Activated CD8-positive, alpha-beta T cell treated with anti-CD3 and anti-CD28 coated beads, Interleukin-2, amount 10 ng/mL, durations not matched to agents 7 days and 5 days (primary cell): ENCODE data around the gene GAPVD1. TPM values are rescaled to one million over a fixed set of nuclear protein-coding genes. Genes with fewer than 3 reads are reported as not detected.
A peak's percentile ranks its signal among the peaks of the same experiment; 100 is the strongest.

Experiments used
- ATAC-seq: fragments of 150-1000 bp; cut with Tn5 transposase; one replicate; pipeline ENCODE4 v1.10.0; 2021; ENCODE audit warnings: moderate library complexity
- CTCF ChIA-PET: fragments of 350-600 bp; sonication (Branson Sonifier 250); formaldehyde crosslinking; loops from one replicate; lab custom pipeline; 2021; ENCODE audit warnings: antibody characterized with exemption; lab: Charles Lee
- POLR2A ChIA-PET: fragments of 350-600 bp; sonication (Branson Sonifier 250); formaldehyde crosslinking; loops from one replicate; lab custom pipeline; 2021; ENCODE audit warnings: antibody characterized with exemption; lab: Charles Lee
- DNase-seq: peaks from one replicate; pipeline ENCODE4 v3.0.0-alpha.2; 2020
- H3K27ac Mint-ChIP-seq: one replicate; pipeline ENCODE4 v1.8.0; 2021; ENCODE audit warnings: mild to moderate bottlenecking, mixed read lengths
- H3K27me3 Mint-ChIP-seq: one replicate; pipeline ENCODE4 v1.8.0; 2021; ENCODE audit warnings: low read depth, mixed read lengths
- H3K36me3 Mint-ChIP-seq: one replicate; pipeline ENCODE4 v1.8.0; 2021; ENCODE audit warnings: low read depth, mixed read lengths
- H3K4me1 Mint-ChIP-seq: one replicate; pipeline ENCODE4 v1.8.0; 2021; ENCODE audit warnings: low read depth, mixed read lengths
- H3K4me3 Mint-ChIP-seq: one replicate; pipeline ENCODE4 v1.8.0; 2021; ENCODE audit warnings: mild to moderate bottlenecking, mixed read lengths
- H3K9me3 Mint-ChIP-seq: one replicate; pipeline ENCODE4 v1.8.0; 2022; ENCODE audit warnings: mixed read lengths; ENCODE audit not compliant: insufficient read depth
- total RNA-seq, 2 experiments: library from RNA; stranded (reverse); gene quantifications; one replicate each; pipeline ENCODE4 v1.2.3, GENCODE V29; 2021

Gene GAPVD1
- total RNA-seq, 2 experiments from 2014 or later = 52.1 to 59.4 TPM

GRCh38 chr9:125356032-125356431 is 94.4 kb downstream of the GAPVD1 start:
- CTCF ChIA-PET = no interaction called here
- no peaks in the 10 kb centered on the region for H3K4me1 Mint-ChIP-seq
- no peak overlapping the region for H3K27ac Mint-ChIP-seq
- no peaks in the 10 kb centered on the region for H3K27me3 Mint-ChIP-seq
- H3K36me3 Mint-ChIP-seq = peaks cover 58% of the 10 kb centered on the region
- H3K4me3 Mint-ChIP-seq = no peak overlapping the region
- no peaks in the 10 kb centered on the region for H3K9me3 Mint-ChIP-seq
- DNase-seq (no peak), ATAC-seq (no peak)
- POLR2A ChIA-PET = no interaction called here

DNA sequence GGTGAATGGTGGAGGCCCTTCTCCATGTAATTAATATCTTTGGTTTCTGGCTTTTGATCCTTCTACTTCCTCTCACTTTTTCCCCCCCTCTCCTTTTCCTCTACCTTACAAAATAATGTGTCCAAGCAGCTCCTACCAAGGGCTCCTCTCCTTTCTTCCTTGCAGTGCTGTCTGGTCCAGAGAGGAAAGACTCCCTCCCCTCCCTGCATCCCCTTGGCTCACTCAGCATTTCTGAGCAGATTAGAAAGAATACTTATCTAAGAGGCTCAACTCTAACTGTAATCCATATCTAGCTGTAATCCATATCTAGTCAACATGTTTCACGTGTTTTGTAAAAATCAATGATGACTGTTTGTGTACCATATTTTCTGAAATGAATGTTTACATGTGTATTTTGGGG is 97.4 kb downstream of the GAPVD1 start:
- ChIA-PET CTCF (interaction anchor here (0.5 kb wide), 1 partner anchor 706 kb away, joined by 3 read pairs; no protein-coding TSS in a partner anchor), POLR2A (interaction anchor here (0.6 kb wide), 1 partner anchor 731 kb away, joined by 3 read pairs; no protein-coding TSS in a partner anchor)
- H3K4me3 Mint-ChIP-seq = no peak overlapping the region
- no peaks in the 10 kb centered on the region for H3K27me3 Mint-ChIP-seq
- ATAC-seq (no peak), DNase-seq (no peak)
- peaks cover 13% of the 10 kb centered on the region for H3K4me1 Mint-ChIP-seq
- peaks cover 56% of the 10 kb centered on the region for H3K36me3 Mint-ChIP-seq
- H3K9me3 Mint-ChIP-seq = no peaks in the 10 kb centered on the region
- peak overlapping the region; percentile 30 for H3K27ac Mint-ChIP-seq

GRCh38 chr9:125360601-125361000 is 99.0 kb downstream of the GAPVD1 start:
- Mint-ChIP-seq H3K9me3 (no peaks in the 10 kb centered on the region), H3K27ac (no peak overlapping the region), H3K36me3 (peaks cover 58% of the 10 kb centered on the region), H3K4me1 (peaks cover 13% of the 10 kb centered on the region), H3K4me3 (no peak overlapping the region), H3K27me3 (no peaks in the 10 kb centered on the region)
- no peak for ATAC-seq
- no peak for DNase-seq
- POLR2A ChIA-PET = interaction anchor here (3.1 kb wide), 1 partner anchor 120 kb away, joined by 17 read pairs; the partner anchor contains the start of gene HSPA5
- CTCF ChIA-PET = interaction anchor here (0.7 to 3.7 kb wide), 5 partner anchors 9 to 105 kb away, joined by 3 to 14 read pairs (median 6); partner anchors contain the start of gene GAPVD1

GRCh38 chr9:125361837-125362531 is 100.4 kb downstream of the GAPVD1 start:
- ATAC-seq = peak; percentile 39

GRCh38 chr9:125366676-125367075 is 105.0 kb downstream of the GAPVD1 start:
- ATAC-seq (no peak), DNase-seq (no peak)
- peaks cover 30% of the 10 kb centered on the region for H3K36me3 Mint-ChIP-seq
- H3K4me1 Mint-ChIP-seq = peaks cover 9% of the 10 kb centered on the region
- POLR2A ChIA-PET = no interaction called here
- CTCF ChIA-PET = interaction anchor here (0.9 kb wide), 1 partner anchor 111 kb away, joined by 3 read pairs; no protein-coding TSS in a partner anchor
- no peaks in the 10 kb centered on the region for H3K9me3 Mint-ChIP-seq
- H3K4me3 Mint-ChIP-seq = no peak overlapping the region
- H3K27ac Mint-ChIP-seq = no peak overlapping the region
- no peaks in the 10 kb centered on the region for H3K27me3 Mint-ChIP-seq

More at GRCh38 chr9:125361837-125362531, 100.4 kb downstream of the GAPVD1 start:
- Mint-ChIP-seq H3K36me3 (peaks cover 53% of the 10 kb centered on the region), H3K27me3 (no peaks in the 10 kb centered on the region), H3K4me1 (peaks cover 13% of the 10 kb centered on the region), H3K4me3 (no peak overlapping the region), H3K9me3 (no peaks in the 10 kb centered on the region), H3K27ac (no peak overlapping the region)
- POLR2A ChIA-PET = interaction anchor here (3.1 kb wide), 1 partner anchor 121 kb away, joined by 17 read pairs; the partner anchor contains the start of gene HSPA5
- CTCF ChIA-PET = interaction anchor here (0.6 to 3.7 kb wide), 15 partner anchors 8 to 509 kb away, joined by 3 to 14 read pairs (median 6); partner anchors contain the start of genes GAPVD1, HSPA5, SCAI and WDR38
- DNase-seq = peak; percentile 45

GRCh38 chr9:125370786-125371185 is 109.2 kb downstream of the GAPVD1 start:
- Mint-ChIP-seq H3K4me1 (peaks cover 4% of the 10 kb centered on the region), H3K27me3 (peaks cover 2% of the 10 kb centered on the region), H3K27ac (no peak overlapping the region), H3K9me3 (no peaks in the 10 kb centered on the region), H3K4me3 (no peak overlapping the region), H3K36me3 (peaks cover 4% of the 10 kb centered on the region)
- CTCF ChIA-PET = no interaction called here
- POLR2A ChIA-PET = no interaction called here
- no peak for DNase-seq
- no peak for ATAC-seq

DNA sequence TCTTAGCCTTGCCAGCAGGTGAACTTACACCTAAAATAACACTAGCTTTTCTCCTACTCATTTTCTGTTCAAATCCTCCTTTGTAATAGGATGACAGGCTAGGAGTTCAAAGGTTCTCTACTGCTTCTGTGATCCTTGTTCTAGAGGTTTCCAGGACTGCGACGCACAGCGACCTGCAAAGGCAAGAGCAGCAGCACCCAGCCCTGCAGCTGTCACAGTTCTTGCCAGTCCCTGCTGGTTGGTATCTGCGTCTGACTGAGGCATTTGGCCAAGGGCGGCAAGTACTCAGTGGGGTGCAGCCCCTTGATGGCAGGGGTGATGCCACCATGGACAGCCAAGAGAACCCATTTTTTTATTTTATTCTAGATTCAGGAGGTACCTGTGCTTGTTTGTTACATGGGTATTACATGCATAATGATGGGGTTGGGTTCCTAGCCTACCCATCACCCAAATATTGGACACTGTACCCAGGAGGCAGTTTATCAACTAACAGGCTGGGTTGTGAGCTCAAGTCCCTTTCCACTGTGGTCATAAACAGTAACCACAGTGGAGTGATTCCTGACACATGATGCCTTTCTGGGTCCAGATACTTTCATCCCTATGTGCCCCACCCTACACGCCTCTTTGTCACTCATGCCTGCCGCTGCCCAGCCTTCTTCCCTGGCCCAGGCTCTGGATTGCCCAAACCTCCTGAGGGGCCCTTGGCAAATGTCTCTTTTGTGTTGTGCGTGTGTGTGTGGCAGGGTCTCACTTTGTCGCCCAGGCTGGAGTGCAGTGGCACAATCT is 111.0 kb downstream of the GAPVD1 start:
- H3K9me3 Mint-ChIP-seq = no peaks in the 10 kb centered on the region
- DNase-seq = no peak
- no peak overlapping the region for H3K27ac Mint-ChIP-seq
- no peak for ATAC-seq
- H3K4me1 Mint-ChIP-seq = peaks cover 4% of the 10 kb centered on the region
- H3K4me3 Mint-ChIP-seq = no peak overlapping the region
- CTCF ChIA-PET = interaction anchor here (0.7 to 3.0 kb wide), 4 partner anchors 10 to 660 kb away, joined by 3 to 8 read pairs (median 6); no protein-coding TSS in a partner anchor
- no peaks in the 10 kb centered on the region for H3K36me3 Mint-ChIP-seq
- peaks cover 4% of the 10 kb centered on the region for H3K27me3 Mint-ChIP-seq
- POLR2A ChIA-PET = no interaction called here

- DNase-seq = peak; percentile 77
- no peaks in the 10 kb centered on the region for H3K36me3 Mint-ChIP-seq
- peak overlapping the region; percentile 54 for H3K4me3 Mint-ChIP-seq
- ATAC-seq = peak; percentile 92
- CTCF ChIA-PET = interaction anchor here (0.7 to 3.0 kb wide), 4 partner anchors 12 to 521 kb away, joined by 3 to 8 read pairs (median 4); partner anchors contain the start of genes SCAI and WDR38
- H3K27ac Mint-ChIP-seq = no peak overlapping the region
- peaks cover 4% of the 10 kb centered on the region for H3K4me1 Mint-ChIP-seq
- peaks cover 5% of the 10 kb centered on the region for H3K27me3 Mint-ChIP-seq
- POLR2A ChIA-PET = no interaction called here
- H3K9me3 Mint-ChIP-seq = no peaks in the 10 kb centered on the region
Observed at GRCh38 chr9:125374443-125375309, 113.0 kb downstream of the GAPVD1 start.

GRCh38 chr9:125375820-125376219 is 114.2 kb downstream of the GAPVD1 start:
- POLR2A ChIA-PET = no interaction called here
- peaks cover 7% of the 10 kb centered on the region for H3K27me3 Mint-ChIP-seq
- ATAC-seq (no peak), DNase-seq (no peak)
- CTCF ChIA-PET = interaction anchor here (1.0 to 3.0 kb wide), 3 partner anchors 13 to 523 kb away, joined by 3 to 8 read pairs (median 4); partner anchors contain the start of genes SCAI and WDR38
- H3K9me3 Mint-ChIP-seq = no peaks in the 10 kb centered on the region
- H3K4me1 Mint-ChIP-seq = peaks cover 4% of the 10 kb centered on the region
- no peak overlapping the region for H3K27ac Mint-ChIP-seq
- no peaks in the 10 kb centered on the region for H3K36me3 Mint-ChIP-seq
- no peak overlapping the region for H3K4me3 Mint-ChIP-seq

GRCh38 chr9:125376261-125377226 is 114.9 kb downstream of the GAPVD1 start:
- ChIA-PET POLR2A (interaction anchor here (0.6 to 0.7 kb wide), 3 partner anchors 116 to 516 kb away, joined by 3 read pairs; no protein-coding TSS in a partner anchor), CTCF (interaction anchor here (0.7 to 1.2 kb wide), 3 partner anchors 14 to 604 kb away, joined by 3 to 4 read pairs (median 4); no protein-coding TSS in a partner anchor)
- no peak for DNase-seq
- Mint-ChIP-seq H3K4me1 (peaks cover 4% of the 10 kb centered on the region), H3K36me3 (no peaks in the 10 kb centered on the region), H3K4me3 (no peak overlapping the region), H3K27me3 (peaks cover 7% of the 10 kb centered on the region), H3K9me3 (no peaks in the 10 kb centered on the region), H3K27ac (no peak overlapping the region)
- no peak for ATAC-seq
